ENCODE results near the gene TNMD. TPM values are rescaled to one million over a fixed set of nuclear protein-coding genes. Genes with fewer than 3 reads are reported as not detected.

Gene TNMD
- total and polyA plus RNA-seq, 2 donors (not counting 3 experiments of a cell fraction or from before 2014, with no cell fraction given), result not detected

DNA sequence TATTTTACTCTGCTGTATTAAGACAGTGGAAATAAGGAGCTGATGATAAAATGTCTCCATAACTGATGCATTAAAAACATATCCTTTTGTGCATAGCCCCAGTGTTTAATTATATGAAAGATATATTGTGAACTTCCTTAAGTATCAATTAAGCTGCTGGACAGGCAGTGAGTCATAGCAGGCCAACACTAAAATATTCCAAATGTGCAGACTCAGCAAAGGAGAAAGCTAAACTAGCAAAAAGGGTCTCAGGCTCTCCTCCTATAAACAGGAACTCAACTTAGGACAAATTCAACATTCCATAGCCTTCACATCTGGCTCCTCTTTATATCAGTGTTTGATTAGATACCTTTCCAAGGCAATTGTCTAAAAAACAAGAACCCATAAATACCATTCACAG is 15.6 kb downstream of the TNMD start:
- H3K4me3 ChIP-seq (replicated peaks in 1 of 3; ENCODE audit: insufficient read depth in 1 of 3, low read depth in 1 of 3, low read length in 3 of 3), result no peak overlapping the region
- no peak overlapping the region for H3K4me2 ChIP-seq (ENCODE audit: insufficient read depth, low read length)
- CTCF ChIA-PET, result interaction anchor here (0.8 kb wide), 1 partner anchor 15 kb away, joined by 6 read pairs; no protein-coding TSS in a partner anchor
- POLR2A ChIA-PET, result no interaction called here
- no peaks in the 10 kb centered on the region for H3K9me1 ChIP-seq (replicated peaks; ENCODE audit: control insufficient read depth, extremely low read depth, insufficient read depth, low read length)
- H3K27ac ChIP-seq (ENCODE audit: insufficient read depth, low read depth, low read length), result no peak overlapping the region
- no peaks in the 10 kb centered on the region for H3K4me1 ChIP-seq (ENCODE audit: control insufficient read depth, extremely low read depth, insufficient read depth, low read length)
- no TSS peak for BruUV-seq (replicated peaks)
- H3K36me3 ChIP-seq (ENCODE audit: control insufficient read depth in 2 of 2, extremely low read depth in 1 of 2, insufficient read depth in 2 of 2, low read length in 2 of 2), result no peaks in the 10 kb centered on the region
- intact Hi-C loops (cut with micrococcal nuclease), result no loop called here
- no peaks in the 10 kb centered on the region for H4K20me1 ChIP-seq (replicated peaks; ENCODE audit: control insufficient read depth, extremely low read depth, insufficient read depth, low read length)
- dilution Hi-C loops (cut with MboI; ENCODE audit: extremely low pct_ligation_motif_present, low sequenced_read_pairs), result no loop called here
- no peak overlapping the region for H3K9ac ChIP-seq (replicated peaks; ENCODE audit: extremely low read depth, insufficient read depth, low read length)
- TF ChIP-seq FOS (IDR thresholded peaks at IDR 0.05; ENCODE audit: borderline replicate concordance, insufficient read depth, low read length), result peak; percentile 9
- no peak for TF ChIP-seq JUN (IDR thresholded peaks at IDR 0.05; ENCODE audit: borderline replicate concordance, insufficient read depth, insufficient read length, low read depth)
- FAIRE-seq (peak; percentile 47), DNase-seq (ENCODE audit: low read depth, low spot score) (no peak)
- no peak overlapping the region for H2AFZ ChIP-seq (ENCODE audit: low read depth, low read length)
- H3K9me3 ChIP-seq (replicated peaks; ENCODE audit: control insufficient read depth, insufficient read depth, low read length), result no peaks in the 10 kb centered on the region
- peaks cover 0 to 2% of the 10 kb centered on the region in 2 experiments for H3K27me3 ChIP-seq (ENCODE audit: control insufficient read depth in 2 of 2, insufficient read depth in 2 of 2, low read length in 2 of 2)
- H3K79me2 ChIP-seq (ENCODE audit: control insufficient read depth, insufficient read depth, low read length), result no peaks in the 10 kb centered on the region

DNA sequence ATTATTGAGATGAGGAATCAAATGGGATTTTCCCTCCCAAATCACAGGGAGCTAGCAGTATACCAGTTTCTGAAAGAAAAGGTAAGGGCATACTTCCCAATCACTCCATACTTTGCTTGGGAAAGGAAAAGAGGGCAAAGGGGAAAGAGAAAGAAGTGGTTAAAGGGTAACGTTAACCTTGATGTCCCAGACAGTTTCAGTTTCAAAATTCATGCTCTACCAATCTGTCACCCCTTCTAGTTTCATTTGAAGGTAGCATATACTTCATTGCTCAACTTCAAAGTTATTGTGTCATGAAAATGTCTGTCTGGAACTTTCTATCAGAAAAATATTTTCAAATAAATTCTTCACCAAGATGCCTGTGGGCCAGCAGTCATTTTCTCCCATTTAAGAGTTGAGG is 16.0 kb downstream of the TNMD start:
- Histone ChIP-seq H3K4me3 (replicated peaks in 1 of 3; ENCODE audit: insufficient read depth in 1 of 3, low read depth in 1 of 3, low read length in 3 of 3) (no peak overlapping the region), H3K9me3 (replicated peaks; ENCODE audit: control insufficient read depth, insufficient read depth, low read length) (no peaks in the 10 kb centered on the region), H3K36me3 (ENCODE audit: control insufficient read depth in 2 of 2, extremely low read depth in 1 of 2, insufficient read depth in 2 of 2, low read length in 2 of 2) (no peaks in the 10 kb centered on the region), H2AFZ (ENCODE audit: low read depth, low read length) (no peak overlapping the region), H3K9me1 (replicated peaks; ENCODE audit: control insufficient read depth, extremely low read depth, insufficient read depth, low read length) (no peaks in the 10 kb centered on the region), H3K4me1 (ENCODE audit: control insufficient read depth, extremely low read depth, insufficient read depth, low read length) (no peaks in the 10 kb centered on the region), H3K79me2 (ENCODE audit: control insufficient read depth, insufficient read depth, low read length) (no peaks in the 10 kb centered on the region), H3K4me2 (ENCODE audit: insufficient read depth, low read length) (no peak overlapping the region), H3K27ac (ENCODE audit: insufficient read depth, low read depth, low read length) (no peak overlapping the region), H4K20me1 (replicated peaks; ENCODE audit: control insufficient read depth, extremely low read depth, insufficient read depth, low read length) (no peaks in the 10 kb centered on the region), H3K27me3 (ENCODE audit: control insufficient read depth in 2 of 2, insufficient read depth in 2 of 2, low read length in 2 of 2) (peaks cover 0 to 2% of the 10 kb centered on the region in 2 experiments), H3K9ac (replicated peaks; ENCODE audit: extremely low read depth, insufficient read depth, low read length) (no peak overlapping the region)
- ChIA-PET POLR2A (no interaction called here), CTCF (interaction anchor here (0.8 kb wide), 1 partner anchor 14 kb away, joined by 6 read pairs; no protein-coding TSS in a partner anchor)
- DNase-seq (ENCODE audit: low read depth, low spot score) (no peak), FAIRE-seq (no peak)
- TF ChIP-seq, protein P1, sequence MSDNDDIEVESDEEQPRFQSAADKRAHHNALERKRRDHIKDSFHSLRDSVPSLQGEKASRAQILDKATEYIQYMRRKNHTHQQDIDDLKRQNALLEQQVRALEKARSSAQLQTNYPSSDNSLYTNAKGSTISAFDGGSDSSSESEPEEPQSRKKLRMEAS (IDR thresholded peaks at IDR 0.05; ENCODE audit: insufficient read depth, insufficient read length), result no peak
- TF ChIP-seq GATA2 (IDR thresholded peaks at IDR 0.05; ENCODE audit: insufficient read depth, insufficient read length, low read depth, low read length) (no peak), MYC (IDR thresholded peaks at IDR 0.05; ENCODE audit: low read depth, low read length) (no peak), EZH2 (IDR thresholded peaks at IDR 0.05; ENCODE audit: borderline replicate concordance, low read depth, low read length, severe bottlenecking) (no peak), POLR2AphosphoS5 (IDR thresholded peaks at IDR 0.05; ENCODE audit: insufficient read depth, low read depth, low read length) (no peak), JUN (IDR thresholded peaks at IDR 0.05; ENCODE audit: borderline replicate concordance, insufficient read depth, insufficient read length, low read depth) (no peak), FOS (IDR thresholded peaks at IDR 0.05; ENCODE audit: borderline replicate concordance, insufficient read depth, low read length) (no peak), POLR2A (IDR thresholded peaks at IDR 0.05; ENCODE audit: low read depth, low read length) (no peak)
- TF ChIP-seq, protein P2, sequence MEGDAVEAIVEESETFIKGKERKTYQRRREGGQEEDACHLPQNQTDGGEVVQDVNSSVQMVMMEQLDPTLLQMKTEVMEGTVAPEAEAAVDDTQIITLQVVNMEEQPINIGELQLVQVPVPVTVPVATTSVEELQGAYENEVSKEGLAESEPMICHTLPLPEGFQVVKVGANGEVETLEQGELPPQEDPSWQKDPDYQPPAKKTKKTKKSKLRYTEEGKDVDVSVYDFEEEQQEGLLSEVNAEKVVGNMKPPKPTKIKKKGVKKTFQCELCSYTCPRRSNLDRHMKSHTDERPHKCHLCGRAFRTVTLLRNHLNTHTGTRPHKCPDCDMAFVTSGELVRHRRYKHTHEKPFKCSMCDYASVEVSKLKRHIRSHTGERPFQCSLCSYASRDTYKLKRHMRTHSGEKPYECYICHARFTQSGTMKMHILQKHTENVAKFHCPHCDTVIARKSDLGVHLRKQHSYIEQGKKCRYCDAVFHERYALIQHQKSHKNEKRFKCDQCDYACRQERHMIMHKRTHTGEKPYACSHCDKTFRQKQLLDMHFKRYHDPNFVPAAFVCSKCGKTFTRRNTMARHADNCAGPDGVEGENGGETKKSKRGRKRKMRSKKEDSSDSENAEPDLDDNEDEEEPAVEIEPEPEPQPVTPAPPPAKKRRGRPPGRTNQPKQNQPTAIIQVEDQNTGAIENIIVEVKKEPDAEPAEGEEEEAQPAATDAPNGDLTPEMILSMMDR (IDR thresholded peaks at IDR 0.05; ENCODE audit: extremely low read depth in 1 of 2, insufficient read depth in 1 of 2, low read depth in 1 of 2, low read length in 2 of 2), result no peak
- dilution Hi-C loops (cut with MboI; ENCODE audit: extremely low pct_ligation_motif_present, low sequenced_read_pairs), result no loop called here
- BruUV-seq (replicated peaks), result no TSS peak
- intact Hi-C loops (cut with micrococcal nuclease), result no loop called here
